HEK293T (cell line): ENCODE measurements around the gene PERP.
"Not testable (repeated sequence)": the region's sequence is repeated elsewhere in the genome, so short reads cannot be mapped to it uniquely, and the experiment has no call there.

ENCODE experiments used
- CTCF ChIA-PET: fragments of 350-600 bp; formaldehyde crosslinking; extraction: SDS; loops from one replicate; lab custom pipeline; 2021; ENCODE audit warnings: antibody characterized with exemption, inconsistent platforms; lab: Yijun Ruan, JAX
- POLR2A ChIA-PET: fragments of 350-600 bp; formaldehyde crosslinking; extraction: SDS; loops from one replicate; lab custom pipeline; 2020; ENCODE audit warnings: antibody characterized with exemption, inconsistent platforms; lab: Yijun Ruan, JAX
- DNase-seq: peaks from one replicate; pipeline ENCODE4 v3.0.0; 2012; ENCODE audit warnings: mixed read lengths; ENCODE audit errors: extremely low spot score
- ARNT ChIP-seq: fragments of 450-650 bp; IDR thresholded peaks from 2 replicates; pipeline ENCODE4 v1.6.1; 2017; ENCODE audit warnings: mild to moderate bottlenecking
- BHLHE40 ChIP-seq: fragments of 450-650 bp; IDR thresholded peaks from 2 replicates; pipeline ENCODE4 v1.6.1; 2016; ENCODE audit warnings: mild to moderate bottlenecking, moderate library complexity, borderline replicate concordance
- CTBP1 ChIP-seq: fragments of 450-650 bp; IDR thresholded peaks from 2 replicates; pipeline ENCODE4 v1.6.1; 2016; ENCODE audit warnings: borderline replicate concordance
- ELF4 ChIP-seq: fragments of 450-650 bp; IDR thresholded peaks from 2 replicates; pipeline ENCODE4 v1.6.1; 2017; ENCODE audit warnings: antibody characterized with exemption
- FOXA1 ChIP-seq: fragments of 450-650 bp; IDR thresholded peaks from 2 replicates; pipeline ENCODE4 v1.6.1; 2016; ENCODE audit warnings: mild to moderate bottlenecking
- FOXK2 ChIP-seq: fragments of 450-650 bp; IDR thresholded peaks from 2 replicates; pipeline ENCODE4 v1.6.1; 2016; ENCODE audit warnings: mild to moderate bottlenecking
- FOXM1 ChIP-seq: fragments of 450-650 bp; IDR thresholded peaks from 2 replicates; pipeline ENCODE4 v1.6.1; 2017; ENCODE audit warnings: mild to moderate bottlenecking, borderline replicate concordance
- HDGF ChIP-seq: fragments of 450-650 bp; IDR thresholded peaks from 2 replicates; pipeline ENCODE4 v1.6.1; 2017; ENCODE audit warnings: antibody characterized with exemption, borderline replicate concordance
- L3MBTL2 ChIP-seq: fragments of 450-650 bp; conservative IDR thresholded peaks from 2 replicates; pipeline ENCODE4 v1.6.1; 2016; ENCODE audit warnings: mild to moderate bottlenecking
- LEF1 ChIP-seq: fragments of 450-650 bp; IDR thresholded peaks from 2 replicates; pipeline ENCODE4 v1.6.1; 2017; ENCODE audit warnings: mild to moderate bottlenecking, borderline replicate concordance
- NFRKB ChIP-seq: fragments of 450-650 bp; IDR thresholded peaks from 2 replicates; pipeline ENCODE4 v1.6.1; 2016; ENCODE audit warnings: mild to moderate bottlenecking, moderate library complexity
- SP1 ChIP-seq: fragments of 450-650 bp; IDR thresholded peaks from 2 replicates; pipeline ENCODE4 v1.6.1; 2017
- SUZ12 ChIP-seq: fragments of 450-650 bp; IDR thresholded peaks from 2 replicates; pipeline ENCODE4 v1.6.1; 2016; ENCODE audit warnings: mild to moderate bottlenecking
- TARDBP ChIP-seq: fragments of 450-650 bp; IDR thresholded peaks from 2 replicates; pipeline ENCODE4 v1.6.1; 2016
- ZNF384 ChIP-seq: fragments of 450-650 bp; IDR thresholded peaks from 2 replicates; pipeline ENCODE4 v1.6.1; 2016
- TF ChIP-seq, protein P1 (sequence below): fragments of 450-650 bp; IDR thresholded peaks from 2 replicates; pipeline ENCODE4 v1.6.1; 2016

The PERP gene

DNA sequence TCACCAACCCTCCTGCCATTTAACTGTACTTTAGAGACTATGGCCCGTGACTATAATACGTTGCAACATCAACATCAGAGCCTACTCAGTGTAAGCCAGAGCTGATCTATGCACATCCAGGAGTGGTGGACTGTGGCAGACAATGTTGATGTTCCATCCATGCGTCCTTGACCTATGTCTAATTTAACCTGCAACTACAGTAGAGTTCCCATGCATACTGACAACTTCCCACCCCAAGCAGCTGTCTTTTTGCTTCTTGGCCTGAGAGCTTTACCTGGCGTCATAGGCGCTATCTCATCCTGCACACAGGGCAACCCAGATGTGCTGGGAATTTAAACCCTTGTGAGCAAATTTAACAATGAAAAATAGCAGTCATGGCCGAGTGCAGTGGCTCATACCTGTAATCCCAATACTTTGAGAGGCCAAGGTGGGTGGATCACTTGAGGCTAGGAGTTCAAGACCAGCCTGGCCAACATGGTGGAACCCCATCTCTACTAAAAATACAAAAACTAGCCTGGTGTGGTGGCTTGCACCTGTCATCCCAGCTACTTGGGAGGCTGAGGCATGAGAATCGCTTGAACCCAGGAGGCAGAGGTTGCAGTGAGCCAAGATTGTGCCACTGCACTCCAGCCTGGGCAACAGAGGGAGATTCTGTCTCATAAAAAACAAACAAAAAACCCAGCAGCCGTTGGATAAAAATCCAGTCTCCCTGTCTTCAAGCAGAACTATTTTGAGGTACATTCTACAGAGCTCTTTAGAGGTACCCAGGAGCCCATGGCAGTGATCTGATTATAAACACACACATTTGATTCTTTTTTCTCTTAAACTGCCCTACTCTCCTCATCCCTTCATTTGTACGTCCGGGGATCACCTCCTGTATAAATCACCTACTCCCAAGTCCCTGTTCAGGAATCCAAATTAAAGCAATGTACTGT lies 22.0 kb downstream of the PERP start:
- ChIA-PET CTCF (interaction anchor here (1.8 kb wide), 1 partner anchor 23 kb away, joined by 5 read pairs; no protein-coding TSS in a partner anchor), POLR2A (interaction anchor here (1.6 kb wide), 1 partner anchor 21 kb away, joined by 4 read pairs; no protein-coding TSS in a partner anchor)
- no peak for DNase-seq
- TF ChIP-seq TARDBP, result no peak
- TF ChIP-seq, protein P1, sequence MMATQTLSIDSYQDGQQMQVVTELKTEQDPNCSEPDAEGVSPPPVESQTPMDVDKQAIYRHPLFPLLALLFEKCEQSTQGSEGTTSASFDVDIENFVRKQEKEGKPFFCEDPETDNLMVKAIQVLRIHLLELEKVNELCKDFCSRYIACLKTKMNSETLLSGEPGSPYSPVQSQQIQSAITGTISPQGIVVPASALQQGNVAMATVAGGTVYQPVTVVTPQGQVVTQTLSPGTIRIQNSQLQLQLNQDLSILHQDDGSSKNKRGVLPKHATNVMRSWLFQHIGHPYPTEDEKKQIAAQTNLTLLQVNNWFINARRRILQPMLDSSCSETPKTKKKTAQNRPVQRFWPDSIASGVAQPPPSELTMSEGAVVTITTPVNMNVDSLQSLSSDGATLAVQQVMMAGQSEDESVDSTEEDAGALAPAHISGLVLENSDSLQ, result no peak

DNA sequence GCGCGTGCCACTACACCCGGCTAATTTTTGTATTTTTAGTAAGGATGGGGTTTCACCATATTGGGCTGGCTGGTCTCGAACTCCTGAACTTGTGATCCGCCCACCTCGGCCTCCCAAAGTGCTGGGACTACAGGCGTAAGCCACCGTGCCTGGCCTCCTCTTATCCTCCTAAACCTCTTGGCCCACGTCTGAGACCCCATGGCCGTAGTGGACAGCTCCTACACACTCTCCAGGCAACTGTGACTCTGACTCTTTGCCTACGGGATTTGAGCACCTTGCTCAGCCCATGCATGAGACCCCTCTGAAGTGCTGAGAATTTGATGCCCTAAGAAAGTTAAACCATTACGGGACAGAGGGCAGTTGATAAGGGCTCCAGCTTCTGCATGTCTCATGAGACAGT lies 25.0 kb downstream of the PERP start:
- no peak for DNase-seq
- no peak for TF ChIP-seq FOXK2
- no peak for TF ChIP-seq CTBP1
- no peak for TF ChIP-seq SUZ12
- no peak for TF ChIP-seq ARNT
- no peak for TF ChIP-seq FOXM1
- TF ChIP-seq, protein P1, result no peak
- ChIA-PET CTCF (interaction anchor here (0.7 to 1.1 kb wide), 2 partner anchors 26 to 610 kb away, joined by 3 to 4 read pairs; no protein-coding TSS in a partner anchor), POLR2A (no interaction called here)

DNA sequence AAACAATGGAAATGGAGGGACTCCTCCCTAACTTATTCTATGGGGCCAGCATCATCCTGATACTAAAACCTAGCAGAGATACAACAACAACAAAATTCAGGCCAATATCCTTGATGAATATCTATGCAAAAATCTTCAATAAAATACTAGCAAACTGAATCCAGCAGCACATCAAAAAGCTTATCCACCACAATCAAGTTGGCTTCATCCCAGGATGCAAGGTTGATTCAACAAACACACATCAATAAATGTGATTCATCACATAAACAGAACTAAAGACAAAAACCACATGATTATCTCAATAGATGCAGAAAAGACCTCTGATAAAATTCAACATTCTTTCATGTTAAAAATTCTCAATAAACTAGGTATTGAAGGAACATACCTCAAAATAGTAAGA lies 27.7 kb downstream of the PERP start:
- DNase-seq, CTCF ChIA-PET, POLR2A ChIA-PET: not testable (repeated sequence)

DNA sequence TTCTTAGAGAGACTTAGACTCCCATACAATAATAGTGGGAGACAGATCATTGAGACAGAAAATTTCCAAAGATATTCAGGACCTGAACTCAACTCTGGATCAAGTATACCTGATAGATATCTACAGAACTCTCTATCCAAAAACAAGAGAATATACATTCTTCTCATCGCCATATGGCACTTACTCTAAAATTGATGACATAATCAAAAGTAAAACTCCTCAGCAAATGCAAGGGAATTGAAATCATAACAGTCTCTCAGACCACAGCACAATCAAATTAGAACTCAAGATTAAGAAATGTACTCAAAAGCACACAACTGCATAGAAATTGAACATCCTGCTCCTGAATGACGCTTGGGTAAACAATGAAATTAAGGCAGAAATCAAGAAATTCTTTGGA lies 28.7 kb downstream of the PERP start:
- TF ChIP-seq SUZ12 (no peak), ELF4 (no peak), TARDBP (no peak), FOXK2 (no peak), ZNF384 (no peak), BHLHE40 (no peak), SP1 (no peak)
- ChIA-PET POLR2A (no interaction called here), CTCF (no interaction called here)
- DNase-seq, result no peak

DNA sequence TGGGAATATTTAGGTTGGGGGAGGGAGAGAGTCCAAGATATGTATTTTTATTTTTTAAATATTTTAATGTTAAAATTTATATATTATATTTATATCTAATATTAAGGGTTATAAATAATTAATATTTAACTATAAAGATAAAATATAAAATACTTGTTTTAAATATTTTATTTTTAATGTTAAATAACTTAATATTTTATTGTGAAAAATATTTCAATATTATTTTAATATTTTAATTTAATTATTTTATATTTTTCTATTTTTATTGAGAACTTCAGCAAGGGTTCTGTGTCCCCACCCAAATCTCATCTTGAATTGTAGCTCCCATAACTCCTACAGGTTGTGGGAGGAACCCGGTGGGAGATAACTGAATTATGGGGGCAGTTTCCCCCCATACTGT lies 34.0 kb downstream of the PERP start:
- TF ChIP-seq FOXM1 (no peak), ELF4 (no peak), SUZ12 (no peak), BHLHE40 (no peak), CTBP1 (no peak), SP1 (no peak), L3MBTL2 (no peak), FOXA1 (no peak), ARNT (no peak), LEF1 (no peak), ZNF384 (no peak), TARDBP (no peak), FOXK2 (no peak), HDGF (no peak), NFRKB (no peak)
- TF ChIP-seq, protein P1, result no peak
- CTCF ChIA-PET, result interaction anchor here (1.0 kb wide), 1 partner anchor 10 kb away, joined by 3 read pairs; no protein-coding TSS in a partner anchor
- no peak for DNase-seq
- POLR2A ChIA-PET, result no interaction called here

DNA sequence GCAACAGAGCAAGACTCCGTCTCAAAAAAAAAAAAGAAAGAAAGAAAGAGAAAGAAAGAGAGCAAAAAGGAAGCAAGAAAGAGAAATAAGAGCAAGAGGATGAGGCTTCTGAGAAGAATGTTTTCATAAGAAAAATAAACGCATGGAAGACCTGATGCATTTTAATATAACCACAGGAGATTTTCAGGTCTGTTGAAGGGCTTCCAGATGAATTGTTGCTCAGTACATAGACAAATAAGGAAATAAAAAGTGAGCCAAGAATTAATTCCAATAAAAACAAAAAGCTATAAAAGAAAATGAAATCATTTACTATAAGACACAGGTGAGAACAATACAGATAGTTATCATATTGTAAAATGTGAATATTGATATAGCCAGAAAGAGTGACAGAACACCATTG lies 43.5 kb downstream of the PERP start:
- CTCF ChIA-PET, result no interaction called here
- DNase-seq, result no peak
- POLR2A ChIA-PET, result no interaction called here
- TF ChIP-seq ELF4, result no peak
- TF ChIP-seq TARDBP, result no peak
- TF ChIP-seq CTBP1, result no peak
- TF ChIP-seq, protein P1, result no peak
- no peak for TF ChIP-seq ZNF384
- no peak for TF ChIP-seq FOXK2
- TF ChIP-seq SUZ12, result no peak
- no peak for TF ChIP-seq HDGF
- no peak for TF ChIP-seq ARNT
- no peak for TF ChIP-seq L3MBTL2
- no peak for TF ChIP-seq NFRKB
- no peak for TF ChIP-seq FOXM1
